Gastrocnemius medialis (tissue), 4 donors: ENCODE results near the gene EFCAB11.

Experiments
- POLR2A ChIP-seq, 2 donors: fragments of 450-650 bp; IDR thresholded peaks; one replicate each; pipeline ENCODE4 v1.6.1; 2017; ENCODE audit warnings: antibody characterized with exemption in 2 of 2, mild to moderate bottlenecking in 2 of 2, moderate library complexity in 2 of 2
- TF ChIP-seq, protein P1 (sequence below), 5 experiments: fragments of 450-650 bp in 3 of 5; fragments of 200-600 bp in 2 of 5; sonication (generic) in 2 of 5; IDR thresholded peaks in 4 of 5; conservative IDR thresholded peaks in 1 of 5; 1 replicate in 4 of 5; 2 replicates in 1 of 5; pipeline ENCODE4 v1.5.1; 2016 to 2019; ENCODE audit warnings: antibody characterized with exemption in 5 of 5, mild to moderate bottlenecking in 3 of 5, moderate library complexity in 3 of 5

DNA sequence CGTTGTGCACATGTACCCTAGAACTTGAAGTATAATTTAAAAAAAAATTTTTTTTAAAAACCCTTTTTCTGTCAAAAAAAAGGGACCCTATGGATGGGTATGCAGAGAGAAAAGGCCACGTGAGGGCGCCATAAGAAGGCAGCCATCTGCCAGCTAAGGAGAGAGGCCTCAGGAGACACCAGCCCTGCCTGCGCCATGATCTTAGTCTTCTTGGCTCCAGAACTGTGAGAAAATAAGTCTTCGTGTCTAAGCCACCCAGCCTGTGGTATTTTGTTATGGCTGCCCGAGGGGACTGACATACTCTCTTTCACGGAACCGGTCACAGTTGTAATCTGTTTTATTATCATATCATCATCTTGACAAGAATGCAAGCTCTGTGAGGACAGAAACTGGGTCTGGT lies 174.8 kb downstream of the EFCAB11 start:
- TF ChIP-seq, protein P1, sequence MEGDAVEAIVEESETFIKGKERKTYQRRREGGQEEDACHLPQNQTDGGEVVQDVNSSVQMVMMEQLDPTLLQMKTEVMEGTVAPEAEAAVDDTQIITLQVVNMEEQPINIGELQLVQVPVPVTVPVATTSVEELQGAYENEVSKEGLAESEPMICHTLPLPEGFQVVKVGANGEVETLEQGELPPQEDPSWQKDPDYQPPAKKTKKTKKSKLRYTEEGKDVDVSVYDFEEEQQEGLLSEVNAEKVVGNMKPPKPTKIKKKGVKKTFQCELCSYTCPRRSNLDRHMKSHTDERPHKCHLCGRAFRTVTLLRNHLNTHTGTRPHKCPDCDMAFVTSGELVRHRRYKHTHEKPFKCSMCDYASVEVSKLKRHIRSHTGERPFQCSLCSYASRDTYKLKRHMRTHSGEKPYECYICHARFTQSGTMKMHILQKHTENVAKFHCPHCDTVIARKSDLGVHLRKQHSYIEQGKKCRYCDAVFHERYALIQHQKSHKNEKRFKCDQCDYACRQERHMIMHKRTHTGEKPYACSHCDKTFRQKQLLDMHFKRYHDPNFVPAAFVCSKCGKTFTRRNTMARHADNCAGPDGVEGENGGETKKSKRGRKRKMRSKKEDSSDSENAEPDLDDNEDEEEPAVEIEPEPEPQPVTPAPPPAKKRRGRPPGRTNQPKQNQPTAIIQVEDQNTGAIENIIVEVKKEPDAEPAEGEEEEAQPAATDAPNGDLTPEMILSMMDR (IDR thresholded peaks at IDR 0.05 in 4 of 5, conservative IDR thresholded peaks at IDR 0.05 in 1 of 5) = no peak
- TF ChIP-seq POLR2A (IDR thresholded peaks at IDR 0.05) = no peak
